IgD-negative memory B cell (primary cell): ENCODE data around the gene ACOT8. TPM values are rescaled to one million over a fixed set of nuclear protein-coding genes. Genes with fewer than 3 reads are reported as not detected.
"Not testable (repeated sequence)": the region's sequence is repeated elsewhere in the genome, so short reads cannot be mapped to it uniquely, and the experiment has no call there.

Experiments used
- H3K27ac Mint-ChIP-seq, 3 donors: one replicate each; pipeline ENCODE4 v1.8.0; 2020 to 2022; ENCODE audit warnings: mild to moderate bottlenecking in 3 of 3, mixed read lengths in 3 of 3, moderate library complexity in 1 of 3
- H3K27me3 Mint-ChIP-seq: one replicate; pipeline ENCODE4 v1.8.0; 2021; ENCODE audit warnings: mixed read lengths
- H3K36me3 Mint-ChIP-seq: one replicate; pipeline ENCODE4 v1.8.0; 2020; ENCODE audit warnings: mild to moderate bottlenecking, mixed read lengths
- H3K4me1 Mint-ChIP-seq, 3 donors: one replicate each; pipeline ENCODE4 v1.8.0; 2020 to 2022; ENCODE audit warnings: mixed read lengths in 3 of 3, mild to moderate bottlenecking in 1 of 3
- H3K4me3 Mint-ChIP-seq, 4 donors: one replicate each; pipeline ENCODE4 v1.8.0; 2020 to 2022; ENCODE audit warnings: mild to moderate bottlenecking in 4 of 4, mixed read lengths in 4 of 4, moderate library complexity in 3 of 4
- H3K9me3 Mint-ChIP-seq, 3 donors: one replicate each; pipeline ENCODE4 v1.8.0; 2020 to 2021; ENCODE audit warnings: mixed read lengths in 3 of 3, mild to moderate bottlenecking in 1 of 3
- polyA plus RNA-seq: library from polyadenylated mRNA; unstranded; fragments of 300-500 nt; fragmentation: Illumina TruSeq; gene quantifications from one replicate; pipeline ENCODE4 v1.2.3, GENCODE V29; 2021

ACOT8 gene
- polyA plus RNA-seq, 1 donor from 2014 or later = 45.2 TPM

GRCh38 chr20:45892049-45892825, 35.0 kb upstream of the ACOT8 start:
- H3K9me3 Mint-ChIP-seq = no peaks in the 10 kb centered on the region
- peaks cover 23 to 27% (median 23%) of the 10 kb centered on the region in 3 donors for H3K4me1 Mint-ChIP-seq
- peak overlapping the region; percentile 93 to 100 (median 99) for H3K4me3 Mint-ChIP-seq
- no peaks in the 10 kb centered on the region for H3K27me3 Mint-ChIP-seq
- peak overlapping the region in 2 of 3 donors; percentile 86 to 96 for H3K27ac Mint-ChIP-seq
- peaks cover 2% of the 10 kb centered on the region for H3K36me3 Mint-ChIP-seq

DNA sequence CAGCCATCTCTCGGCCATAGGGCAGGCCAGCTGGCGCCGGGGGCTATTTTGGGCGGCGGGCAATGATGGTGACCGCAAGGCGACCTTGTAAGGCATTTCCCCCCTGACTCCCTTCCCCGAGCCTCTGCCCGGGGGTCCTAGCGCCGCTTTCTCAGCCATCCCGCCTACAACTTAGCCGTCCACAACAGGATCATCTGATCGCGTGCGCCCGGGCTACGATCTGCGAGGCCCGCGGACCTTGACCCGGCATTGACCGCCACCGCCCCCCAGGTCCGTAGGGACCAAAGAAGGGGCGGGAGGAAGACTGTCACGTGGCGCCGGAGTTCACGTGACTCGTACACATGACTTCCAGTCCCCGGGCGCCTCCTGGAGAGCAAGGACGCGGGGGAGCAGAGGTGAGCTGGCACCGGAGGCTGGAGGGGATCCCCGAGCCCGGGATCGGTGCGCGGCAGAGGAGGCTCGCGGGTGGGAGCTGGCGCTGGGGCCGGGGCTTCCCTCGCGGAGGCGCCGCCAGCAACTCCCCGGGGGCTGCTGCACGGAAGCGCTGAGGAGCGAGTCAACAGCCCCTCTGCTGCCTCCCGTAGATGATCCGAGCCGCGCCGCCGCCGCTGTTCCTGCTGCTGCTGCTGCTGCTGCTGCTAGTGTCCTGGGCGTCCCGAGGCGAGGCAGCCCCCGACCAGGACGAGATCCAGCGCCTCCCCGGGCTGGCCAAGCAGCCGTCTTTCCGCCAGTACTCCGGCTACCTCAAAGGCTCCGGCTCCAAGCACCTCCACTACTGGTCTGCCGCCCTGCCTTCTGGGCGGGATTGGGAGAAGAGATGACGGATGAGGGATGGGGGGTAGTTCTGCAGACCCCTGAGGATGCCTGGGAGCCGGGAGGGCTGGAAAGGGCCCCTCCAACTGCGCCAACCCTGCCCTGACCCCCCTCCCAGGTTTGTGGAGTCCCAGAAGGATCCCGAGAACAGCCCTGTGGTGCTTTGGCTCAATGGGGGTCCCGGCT, 34.1 kb upstream of the ACOT8 start, which contains the start of the genes CTSA and NEURL2:
Gene CTSA, plus strand, starts transcription at position 351 of the 999 bp plus-strand sequence. Its CDS starts 234 bp downstream, at position 585.
Gene NEURL2, minus strand, starts transcription at position 224 of the 999 bp plus-strand sequence. Its CDS starts 217 bp downstream, at position 7.
- no peaks in the 10 kb centered on the region for H3K27me3 Mint-ChIP-seq
- peaks cover 2% of the 10 kb centered on the region for H3K36me3 Mint-ChIP-seq
- peaks cover 24 to 27% (median 27%) of the 10 kb centered on the region in 3 donors for H3K4me1 Mint-ChIP-seq
- peak within 1 kb of the TSS; percentile 93 to 100 (median 99) for H3K4me3 Mint-ChIP-seq
- no peaks in the 10 kb centered on the region for H3K9me3 Mint-ChIP-seq
- H3K27ac Mint-ChIP-seq = peak within 1 kb of the TSS; percentile 94 to 97 (median 96)

DNA sequence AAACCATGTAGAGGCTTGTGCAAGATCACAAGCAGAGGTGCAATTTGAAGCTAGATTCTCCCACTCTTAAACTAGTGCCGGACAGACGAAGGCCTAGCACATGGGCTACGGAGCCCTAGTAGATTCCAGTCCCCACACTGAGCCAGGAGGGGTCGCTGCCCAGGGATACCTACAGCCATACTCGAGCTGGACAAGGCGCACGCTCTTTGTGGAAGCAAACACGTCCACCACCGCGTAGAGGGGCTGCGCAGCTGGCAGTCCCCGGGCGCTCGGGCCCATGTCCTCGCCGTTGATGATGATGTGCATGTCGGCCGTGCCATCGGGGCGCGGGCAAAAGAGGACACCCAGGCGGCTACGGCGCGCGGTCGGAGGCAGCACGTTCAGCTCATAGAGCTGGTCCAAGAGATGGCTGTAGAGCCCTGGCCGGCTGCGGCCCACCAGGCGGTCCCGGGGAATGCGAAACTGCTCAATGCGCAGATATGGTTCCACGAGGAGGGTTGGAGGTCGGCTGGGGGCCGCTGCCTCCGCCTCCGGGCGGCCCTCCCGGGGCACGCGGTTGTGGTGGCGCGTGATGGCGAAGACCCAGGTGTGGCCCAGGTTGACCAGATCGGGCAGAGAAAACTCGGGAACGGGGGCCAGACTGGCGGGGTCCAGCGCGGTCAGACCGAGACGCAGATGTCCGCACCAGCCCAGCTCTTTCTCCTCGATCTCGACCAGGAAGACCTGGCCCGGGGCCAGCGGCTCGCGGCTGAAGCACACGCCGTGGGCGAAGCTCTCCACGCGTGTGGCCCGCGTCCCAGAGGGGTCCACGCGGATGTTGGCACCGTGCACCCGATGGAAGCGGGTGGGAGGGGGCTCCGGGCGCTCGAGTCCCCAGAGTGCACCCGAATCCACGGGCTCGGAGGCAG, 33.1 kb upstream of the ACOT8 start:
- Mint-ChIP-seq H3K9me3 (no peaks in the 10 kb centered on the region), H3K27me3 (no peaks in the 10 kb centered on the region), H3K27ac (peak overlapping the region; percentile 94 to 97 (median 96)), H3K4me1 (peaks cover 25 to 27% (median 27%) of the 10 kb centered on the region in 3 donors), H3K4me3 (peak overlapping the region; percentile 93 to 100 (median 99)), H3K36me3 (peaks cover 2% of the 10 kb centered on the region)

DNA sequence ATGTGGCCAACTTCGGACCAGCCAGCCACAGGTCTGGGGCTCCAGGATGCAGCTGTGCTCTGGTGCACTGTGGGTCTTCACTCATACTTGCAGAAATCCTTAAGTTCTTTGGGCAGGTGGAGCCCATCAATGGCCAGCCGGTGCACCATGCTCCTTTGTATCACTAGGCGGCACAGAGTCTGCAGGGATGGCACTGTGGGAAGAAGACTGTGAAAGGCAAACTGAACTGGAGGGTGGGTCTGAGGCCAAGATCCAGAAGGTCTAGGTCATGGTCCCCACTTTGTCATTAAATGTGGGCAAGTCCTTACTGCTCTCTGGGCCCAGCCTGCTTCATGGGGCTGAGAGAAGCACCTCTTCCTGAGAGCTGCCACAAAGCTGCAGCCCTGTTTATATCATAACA, 31.5 kb upstream of the ACOT8 start:
- H3K9me3 Mint-ChIP-seq = no peaks in the 10 kb centered on the region
- peaks cover 2% of the 10 kb centered on the region for H3K36me3 Mint-ChIP-seq
- H3K27me3 Mint-ChIP-seq = no peaks in the 10 kb centered on the region
- peaks cover 22 to 27% (median 25%) of the 10 kb centered on the region in 3 donors for H3K4me1 Mint-ChIP-seq
- H3K27ac Mint-ChIP-seq = peak overlapping the region in 2 of 3 donors; percentile 53 to 67
- H3K4me3 Mint-ChIP-seq = peak overlapping the region in 1 of 4 donors; percentile 5

- Mint-ChIP-seq H3K9me3 (no peaks in the 10 kb centered on the region), H3K36me3 (peaks cover 2% of the 10 kb centered on the region), H3K27ac (peak within 1 kb of the TSS in 2 of 3 donors; percentile 53 to 67), H3K27me3 (no peaks in the 10 kb centered on the region), H3K4me3 (peak within 1 kb of the TSS in 1 of 4 donors; percentile 5), H3K4me1 (peaks cover 15 to 27% (median 19%) of the 10 kb centered on the region in 3 donors)
Measured at GRCh38 chr20:45887346-45887715, 30.1 kb upstream of the ACOT8 start, which contains the start of gene SPATA25. Gene SPATA25, minus strand, starts transcription at chr20:45887622. Its CDS starts 32 bp downstream, at chr20:45887590.

DNA sequence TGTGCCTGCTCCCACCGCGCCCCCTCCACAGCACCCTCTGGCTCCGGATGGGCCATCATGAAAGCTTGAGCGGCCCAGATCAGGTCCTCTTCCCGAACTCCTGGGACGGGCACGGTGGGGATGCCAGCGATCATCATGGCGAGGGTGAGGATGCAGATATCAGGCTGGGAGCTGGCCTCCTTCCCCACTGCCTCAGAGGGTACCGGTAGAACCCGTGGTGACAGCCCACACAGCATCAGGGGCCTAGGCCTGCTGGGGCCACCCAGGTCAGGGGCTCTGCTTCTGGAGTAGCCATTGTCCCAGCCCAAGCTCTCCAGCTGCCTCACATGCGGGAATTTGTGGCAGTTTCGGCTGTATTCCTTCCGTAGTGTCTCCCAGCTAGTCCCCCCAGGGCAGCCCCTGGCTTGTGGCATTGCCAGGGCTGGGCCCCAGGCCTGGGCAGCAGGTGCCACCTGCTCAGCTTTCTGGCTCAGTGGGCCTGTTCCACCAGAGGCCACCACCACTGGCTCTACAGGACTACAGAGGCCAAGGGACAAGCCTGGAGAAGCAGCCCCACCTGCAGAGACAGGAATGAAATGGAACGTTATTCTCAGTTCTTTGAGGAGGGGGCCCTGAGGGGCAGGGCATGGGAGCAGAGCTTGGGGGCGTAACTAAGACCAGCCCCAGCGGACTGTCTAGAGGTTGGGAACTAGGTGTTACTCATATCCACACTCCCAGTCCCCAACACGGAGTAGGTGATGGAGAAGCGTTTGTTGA, 29.6 kb upstream of the ACOT8 start:
- Mint-ChIP-seq H3K9me3 (no peaks in the 10 kb centered on the region), H3K4me1 (peaks cover 14 to 27% (median 22%) of the 10 kb centered on the region in 3 donors), H3K27me3 (no peaks in the 10 kb centered on the region), H3K27ac (no peak overlapping the region), H3K4me3 (peak overlapping the region in 1 of 4 donors; percentile 5), H3K36me3 (peaks cover 2% of the 10 kb centered on the region)

DNA sequence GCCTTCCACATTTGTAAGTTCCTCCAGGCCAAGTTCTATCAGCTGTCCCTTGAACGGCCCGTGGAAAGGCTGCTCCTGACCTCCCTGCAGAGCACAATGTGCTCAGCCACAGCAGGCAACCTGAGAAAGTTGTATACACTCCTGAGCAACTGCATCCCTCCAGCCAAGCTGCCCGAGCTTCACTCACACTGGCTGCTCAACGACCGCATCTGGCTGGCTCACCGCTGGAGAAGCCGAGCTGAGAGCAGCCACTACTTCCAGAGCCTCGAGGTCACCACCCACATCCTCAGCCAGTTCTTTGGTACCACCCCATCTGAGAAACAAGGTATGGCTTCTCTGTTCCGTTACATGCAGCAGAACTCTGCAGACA, 25.9 kb upstream of the ACOT8 start:
- Mint-ChIP-seq H3K27me3 (no peaks in the 10 kb centered on the region), H3K36me3 (no peaks in the 10 kb centered on the region), H3K4me3 (peak overlapping the region in 2 of 4 donors; percentile 73 to 76), H3K9me3 (no peaks in the 10 kb centered on the region), H3K27ac (no peak overlapping the region), H3K4me1 (peaks cover 13 to 27% (median 20%) of the 10 kb centered on the region in 3 donors)

DNA sequence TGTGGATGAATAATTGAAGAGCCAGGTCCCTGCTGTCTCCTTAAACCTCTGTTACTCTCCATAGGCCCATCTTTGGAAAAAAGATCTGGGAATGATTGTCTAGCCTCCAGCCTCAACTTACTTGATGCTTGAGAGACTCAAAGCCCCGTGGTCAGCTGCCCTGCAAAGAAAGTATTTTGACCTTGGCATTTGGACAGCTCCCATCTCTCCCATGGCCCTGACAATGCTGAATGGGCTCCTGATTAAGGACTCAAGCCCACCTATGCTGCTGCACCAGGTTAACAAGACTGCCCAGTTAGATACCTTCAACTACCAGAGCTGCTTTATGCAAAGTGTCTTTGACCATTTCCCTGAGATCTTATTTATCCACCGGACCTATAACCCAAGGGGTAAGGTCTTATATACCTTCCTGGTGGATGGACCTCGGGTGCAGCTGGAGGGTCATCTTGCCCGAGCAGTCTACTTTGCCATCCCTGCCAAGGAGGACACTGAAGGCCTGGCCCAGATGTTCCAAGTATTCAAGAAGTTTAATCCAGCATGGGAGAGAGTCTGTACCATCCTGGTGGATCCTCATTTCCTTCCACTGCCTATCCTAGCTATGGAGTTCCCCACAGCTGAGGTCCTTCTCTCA, 25.4 kb upstream of the ACOT8 start:
- Mint-ChIP-seq H3K4me3 (peak overlapping the region; percentile 67 to 76 (median 73)), H3K27me3 (no peaks in the 10 kb centered on the region), H3K9me3 (no peaks in the 10 kb centered on the region), H3K4me1 (peaks cover 13 to 26% (median 20%) of the 10 kb centered on the region in 3 donors), H3K36me3 (no peaks in the 10 kb centered on the region), H3K27ac (peak overlapping the region in 2 of 3 donors; percentile 46 to 68)

GRCh38 chr20:45880988-45881788, 24.0 kb upstream of the ACOT8 start, which contains the start of gene ZSWIM1:
Gene ZSWIM1, plus strand, starts transcription at chr20:45881227. Its CDS starts 1,366 bp downstream, at chr20:45882593.
- peaks cover 13 to 25% (median 17%) of the 10 kb centered on the region in 3 donors for H3K4me1 Mint-ChIP-seq
- no peaks in the 10 kb centered on the region for H3K9me3 Mint-ChIP-seq
- H3K27me3 Mint-ChIP-seq = no peaks in the 10 kb centered on the region
- peak within 1 kb of the TSS; percentile 87 to 96 (median 92) for H3K4me3 Mint-ChIP-seq
- peak within 1 kb of the TSS; percentile 68 to 96 (median 89) for H3K27ac Mint-ChIP-seq
- H3K36me3 Mint-ChIP-seq = no peaks in the 10 kb centered on the region

DNA sequence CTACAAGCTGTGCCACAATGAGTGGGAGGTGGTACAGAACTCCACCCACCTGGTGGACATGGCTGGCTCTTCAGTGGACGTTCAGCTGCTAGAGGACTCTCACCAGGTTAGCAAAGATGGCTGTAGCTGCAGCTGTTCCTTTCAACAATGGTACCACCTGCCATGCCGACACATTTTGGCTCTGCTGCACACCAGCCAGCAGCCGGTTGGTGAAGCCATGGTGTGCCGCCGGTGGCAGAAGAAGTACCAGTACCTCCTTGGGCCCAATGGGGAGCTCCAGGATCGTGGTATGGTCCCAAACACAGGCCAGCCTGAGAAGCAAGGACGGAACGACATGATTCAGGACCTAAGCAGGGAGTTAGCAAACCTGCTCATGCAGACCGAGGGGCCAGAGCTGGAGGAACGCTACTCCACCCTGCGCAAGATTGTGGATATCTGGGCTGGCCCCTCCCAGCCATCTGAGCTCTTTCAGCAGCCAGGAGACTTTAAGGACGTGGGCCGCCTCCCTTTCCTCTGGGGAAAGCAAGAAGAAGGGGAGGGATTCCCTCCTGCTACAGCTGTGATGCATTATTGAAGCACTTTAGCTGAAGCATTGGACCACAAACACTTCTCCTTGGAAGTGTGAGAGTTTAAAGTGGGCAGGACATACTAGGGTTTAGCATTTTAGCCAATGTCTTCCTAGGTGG, 21.0 kb upstream of the ACOT8 start:
- peaks cover 13 to 20% (median 17%) of the 10 kb centered on the region in 3 donors for H3K4me1 Mint-ChIP-seq
- no peak overlapping the region for H3K4me3 Mint-ChIP-seq
- no peaks in the 10 kb centered on the region for H3K9me3 Mint-ChIP-seq
- no peak overlapping the region for H3K27ac Mint-ChIP-seq
- no peaks in the 10 kb centered on the region for H3K36me3 Mint-ChIP-seq
- no peaks in the 10 kb centered on the region for H3K27me3 Mint-ChIP-seq

GRCh38 chr20:45874576-45874975, 17.4 kb upstream of the ACOT8 start:
- Mint-ChIP-seq H3K4me1 (no peaks in the 10 kb centered on the region), H3K27ac (no peak overlapping the region), H3K36me3 (peaks cover 2% of the 10 kb centered on the region)

GRCh38 chr20:45874104-45874481, 16.9 kb upstream of the ACOT8 start:
- H3K27ac Mint-ChIP-seq, H3K4me3 Mint-ChIP-seq, H3K36me3 Mint-ChIP-seq, H3K9me3 Mint-ChIP-seq, H3K27me3 Mint-ChIP-seq, H3K4me1 Mint-ChIP-seq: not testable (repeated sequence)

More at GRCh38 chr20:45874576-45874975, 17.4 kb upstream of the ACOT8 start:
- H3K27me3 Mint-ChIP-seq = no peaks in the 10 kb centered on the region
- no peak overlapping the region for H3K4me3 Mint-ChIP-seq
- no peaks in the 10 kb centered on the region for H3K9me3 Mint-ChIP-seq
